ENCODE measurements around the gene ST3GAL6.

Gene ST3GAL6

GRCh38 chr3:98735296-98735695 is 27.8 kb upstream of the ST3GAL6 start:
- Histone ChIP-seq H3K27ac (ENCODE audit: low read depth, low read length, poor library complexity, severe bottlenecking) (no peak overlapping the region), H4K20me1 (ENCODE audit: insufficient read depth, low read length) (no peaks in the 10 kb centered on the region), H3K4me1 (ENCODE audit: insufficient read depth, low read length, severe bottlenecking) (no peaks in the 10 kb centered on the region), H3K4me2 (ENCODE audit: low read length) (no peak overlapping the region), H3F3A (ENCODE audit: insufficient read depth, low read length) (no peaks in the 10 kb centered on the region), H2AFZ (ENCODE audit: low read length) (no peak overlapping the region), H3K36me3 (ENCODE audit: insufficient read depth, low read length) (no peaks in the 10 kb centered on the region), H3K4me3 (ENCODE audit: low read depth, low read length, poor library complexity, severe bottlenecking) (no peak overlapping the region), H3K79me2 (ENCODE audit: insufficient read depth, low read length) (no peaks in the 10 kb centered on the region), H3K9ac (ENCODE audit: low read length) (no peak overlapping the region), H3K9me3 (ENCODE audit: low read length) (no peaks in the 10 kb centered on the region), H3K9me2 (ENCODE audit: low read depth, low read length) (no peaks in the 10 kb centered on the region), H3K27me3 (ENCODE audit: insufficient read depth, low read length) (no peaks in the 10 kb centered on the region)
- TF ChIP-seq EZH2 (IDR thresholded peaks at IDR 0.05; ENCODE audit: borderline replicate concordance, low read length), result no peak
- TF ChIP-seq, protein P1, sequence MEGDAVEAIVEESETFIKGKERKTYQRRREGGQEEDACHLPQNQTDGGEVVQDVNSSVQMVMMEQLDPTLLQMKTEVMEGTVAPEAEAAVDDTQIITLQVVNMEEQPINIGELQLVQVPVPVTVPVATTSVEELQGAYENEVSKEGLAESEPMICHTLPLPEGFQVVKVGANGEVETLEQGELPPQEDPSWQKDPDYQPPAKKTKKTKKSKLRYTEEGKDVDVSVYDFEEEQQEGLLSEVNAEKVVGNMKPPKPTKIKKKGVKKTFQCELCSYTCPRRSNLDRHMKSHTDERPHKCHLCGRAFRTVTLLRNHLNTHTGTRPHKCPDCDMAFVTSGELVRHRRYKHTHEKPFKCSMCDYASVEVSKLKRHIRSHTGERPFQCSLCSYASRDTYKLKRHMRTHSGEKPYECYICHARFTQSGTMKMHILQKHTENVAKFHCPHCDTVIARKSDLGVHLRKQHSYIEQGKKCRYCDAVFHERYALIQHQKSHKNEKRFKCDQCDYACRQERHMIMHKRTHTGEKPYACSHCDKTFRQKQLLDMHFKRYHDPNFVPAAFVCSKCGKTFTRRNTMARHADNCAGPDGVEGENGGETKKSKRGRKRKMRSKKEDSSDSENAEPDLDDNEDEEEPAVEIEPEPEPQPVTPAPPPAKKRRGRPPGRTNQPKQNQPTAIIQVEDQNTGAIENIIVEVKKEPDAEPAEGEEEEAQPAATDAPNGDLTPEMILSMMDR (IDR thresholded peaks at IDR 0.05; ENCODE audit: low read length), result no peak

DNA sequence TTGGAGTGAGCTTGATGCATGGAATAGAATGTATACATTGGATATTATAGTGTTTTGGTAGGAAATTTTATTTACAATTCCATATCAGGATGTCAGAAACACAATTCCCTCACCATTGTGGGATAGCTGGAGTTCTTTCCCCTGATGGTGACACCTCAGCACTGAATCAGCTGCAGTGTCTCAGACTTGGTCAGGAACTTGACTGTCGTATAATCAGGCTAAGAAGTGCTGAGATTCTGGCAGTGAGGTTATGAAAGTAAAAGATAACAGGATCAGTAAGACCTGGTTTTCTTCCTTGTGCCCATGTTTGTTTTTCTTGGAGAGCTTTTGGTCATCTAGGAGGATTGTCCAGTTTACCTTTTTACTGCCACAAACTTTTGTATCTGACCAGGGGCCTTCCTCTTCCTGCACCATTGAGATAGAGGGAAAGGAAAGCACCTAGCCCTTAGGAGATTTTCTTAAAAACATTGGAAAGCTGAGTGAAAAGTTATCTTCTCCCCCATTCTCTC is 27.3 kb upstream of the ST3GAL6 start:
- Histone ChIP-seq H3K9me2 (ENCODE audit: low read depth, low read length) (no peaks in the 10 kb centered on the region), H3K9me3 (ENCODE audit: low read length) (no peaks in the 10 kb centered on the region), H3K9ac (ENCODE audit: low read length) (no peak overlapping the region), H2AFZ (ENCODE audit: low read length) (no peak overlapping the region), H4K20me1 (ENCODE audit: insufficient read depth, low read length) (no peaks in the 10 kb centered on the region), H3K4me3 (ENCODE audit: low read depth, low read length, poor library complexity, severe bottlenecking) (no peak overlapping the region), H3K4me2 (ENCODE audit: low read length) (no peak overlapping the region), H3K27me3 (ENCODE audit: insufficient read depth, low read length) (no peaks in the 10 kb centered on the region), H3K27ac (ENCODE audit: low read depth, low read length, poor library complexity, severe bottlenecking) (no peak overlapping the region), H3K36me3 (ENCODE audit: insufficient read depth, low read length) (no peaks in the 10 kb centered on the region), H3F3A (ENCODE audit: insufficient read depth, low read length) (no peaks in the 10 kb centered on the region), H3K4me1 (ENCODE audit: insufficient read depth, low read length, severe bottlenecking) (no peaks in the 10 kb centered on the region), H3K79me2 (ENCODE audit: insufficient read depth, low read length) (no peaks in the 10 kb centered on the region)
- TF ChIP-seq, protein P1 (IDR thresholded peaks at IDR 0.05; ENCODE audit: low read length), result no peak
- no peak for TF ChIP-seq EZH2 (IDR thresholded peaks at IDR 0.05; ENCODE audit: borderline replicate concordance, low read length)

DNA sequence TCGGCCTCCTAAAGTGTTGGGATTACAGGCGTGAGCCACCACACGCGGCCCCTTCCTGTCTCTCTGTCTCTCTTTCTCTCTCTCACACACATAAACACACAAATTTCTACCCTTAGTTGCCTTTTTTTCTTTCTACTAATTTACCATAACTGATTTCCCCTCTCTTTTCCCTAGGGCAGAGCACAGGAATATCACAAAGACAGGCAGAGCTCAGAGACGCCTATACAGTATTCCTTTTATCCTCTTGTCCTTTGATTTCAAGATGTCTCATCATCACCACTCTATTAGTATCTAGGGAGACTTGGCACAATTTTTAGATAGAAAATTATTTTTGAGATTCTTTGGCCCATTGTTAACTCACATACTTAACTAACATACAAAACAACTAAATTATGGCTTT is 25.8 kb upstream of the ST3GAL6 start:
- H3K9me2 ChIP-seq (ENCODE audit: low read depth, low read length), result no peaks in the 10 kb centered on the region
- no peaks in the 10 kb centered on the region for H4K20me1 ChIP-seq (ENCODE audit: insufficient read depth, low read length)
- no peaks in the 10 kb centered on the region for H3K79me2 ChIP-seq (ENCODE audit: insufficient read depth, low read length)
- no peak overlapping the region for H3K9ac ChIP-seq (ENCODE audit: low read length)
- no peaks in the 10 kb centered on the region for H3K9me3 ChIP-seq (ENCODE audit: low read length)
- no peak overlapping the region for H3K27ac ChIP-seq (ENCODE audit: low read depth, low read length, poor library complexity, severe bottlenecking)
- H3K4me1 ChIP-seq (ENCODE audit: insufficient read depth, low read length, severe bottlenecking), result no peaks in the 10 kb centered on the region
- H3K36me3 ChIP-seq (ENCODE audit: insufficient read depth, low read length), result no peaks in the 10 kb centered on the region
- no peak overlapping the region for H3K4me2 ChIP-seq (ENCODE audit: low read length)
- H3K4me3 ChIP-seq (ENCODE audit: low read depth, low read length, poor library complexity, severe bottlenecking), result no peak overlapping the region
- no peaks in the 10 kb centered on the region for H3F3A ChIP-seq (ENCODE audit: insufficient read depth, low read length)
- TF ChIP-seq, protein P1 (IDR thresholded peaks at IDR 0.05; ENCODE audit: low read length), result no peak
- TF ChIP-seq EZH2 (IDR thresholded peaks at IDR 0.05; ENCODE audit: borderline replicate concordance, low read length), result no peak
- no peak overlapping the region for H2AFZ ChIP-seq (ENCODE audit: low read length)
- no peaks in the 10 kb centered on the region for H3K27me3 ChIP-seq (ENCODE audit: insufficient read depth, low read length)
